ENCODE results near the gene CEP131. TPM values are rescaled to one million over a fixed set of nuclear protein-coding genes. Genes with fewer than 3 reads are reported as not detected.

CEP131 gene
- total RNA-seq, result 8.9 and 11.5 TPM in 2 replicates

GRCh38 chr17:81222906-81223761, at the start of gene CEP131:
Gene CEP131, minus strand, starts transcription at chr17:81222965. Its CDS starts 2,909 bp downstream, at chr17:81220056.

GRCh38 chr17:81238815-81239713, 16.3 kb upstream of the CEP131 start, which contains the start of the genes NDUFAF8 and TEPSIN:
Gene NDUFAF8, plus strand, starts transcription at chr17:81239318. Its CDS starts 46 bp downstream, at chr17:81239364.
Gene TEPSIN, minus strand, starts transcription at chr17:81239055. Its CDS starts 22 bp downstream, at chr17:81239033.

GRCh38 chr17:81166033-81166492, 56.7 kb downstream of the CEP131 start, which contains the start of gene AATK:
Gene AATK, minus strand, starts transcription at chr17:81166221. Its CDS starts 229 bp downstream, at chr17:81165992.

GRCh38 chr17:81165246-81166032, 57.3 kb downstream of the CEP131 start, which contains the start of gene PVALEF:
Gene PVALEF, plus strand, starts transcription at chr17:81165507. Its CDS starts 15,720 bp downstream, at chr17:81181227.

Other genes with a start within 250 kb of the CEP131 start
- 4.0 and 10.1 TPM in 2 replicates for gene CHMP6, start 231.1 kb downstream of the CEP131 start, total RNA-seq
- gene BAIAP2, start 187.8 kb downstream of the CEP131 start, total RNA-seq, result 69.4 and 80.8 TPM in 2 replicates
- gene PVALEF, start 57.5 kb downstream of the CEP131 start, total RNA-seq, result not detected in 2 replicates
- 0.48 and 1.1 TPM in 2 replicates for gene AATK, start 56.7 kb downstream of the CEP131 start, total RNA-seq
- 6.7 and 11.9 TPM in 2 replicates for gene TEPSIN, start 16.1 kb upstream of the CEP131 start, total RNA-seq
- gene NDUFAF8, start 16.4 kb upstream of the CEP131 start, total RNA-seq, result 33.3 and 43.1 TPM in 2 replicates
- 54.1 and 64.8 TPM in 2 replicates for gene SLC38A10, start 72.3 kb upstream of the CEP131 start, total RNA-seq
- gene BAHCC1, start 172.5 kb upstream of the CEP131 start, total RNA-seq, result 1.5 and 1.7 TPM in 2 replicates

Measured in tracheal epithelial cell (primary cell).